NOMO-1 (cell line): ENCODE results near the gene MT2A.

Experiments
- DNase-seq, 2 experiments: peaks; one replicate each; lab custom pipeline; 2025; ENCODE audit not compliant: unreplicated experiment in 2 of 2; lab: John Stamatoyannopoulos, UW

The MT2A gene

GRCh38 chr16:56594292-56594619 is 14.1 kb upstream of the MT2A start:
- DNase-seq = no peak

- DNase-seq = peak; percentile 42 to 60
Measured at GRCh38 chr16:56600398-56600999, 7.9 kb upstream of the MT2A start.

- DNase-seq = no peak
Measured at GRCh38 chr16:56601325-56601724, 7.1 kb upstream of the MT2A start.

- DNase-seq = peak in 1 of 2 experiments; percentile 20
Measured at GRCh38 chr16:56603589-56603988, 4.8 kb upstream of the MT2A start.

GRCh38 chr16:56604966-56605365 is 3.4 kb upstream of the MT2A start:
- no peak for DNase-seq

GRCh38 chr16:56605475-56605874 is 2.9 kb upstream of the MT2A start:
- no peak for DNase-seq

GRCh38 chr16:56606071-56606475 is 2.3 kb upstream of the MT2A start:
- DNase-seq = no peak

- no peak for DNase-seq
Measured at GRCh38 chr16:56606476-56607108, 1.8 kb upstream of the MT2A start.

GRCh38 chr16:56607109-56607618 is 1.2 kb upstream of the MT2A start:
- DNase-seq = no peak

GRCh38 chr16:56607675-56608042 is 725 bp upstream of the MT2A start:
- DNase-seq = no peak

GRCh38 chr16:56608876-56609462 is 585 bp downstream of the MT2A start:
- no peak for DNase-seq

- peak; percentile 76 to 98 for DNase-seq
Measured at GRCh38 chr16:56609463-56609921, 1.1 kb downstream of the MT2A start.

GRCh38 chr16:56610017-56610608 is 1.7 kb downstream of the MT2A start:
- peak; percentile 42 to 60 for DNase-seq

GRCh38 chr16:56610609-56611111 is 2.3 kb downstream of the MT2A start:
- DNase-seq = no peak

GRCh38 chr16:56611281-56611833 is 3.0 kb downstream of the MT2A start:
- DNase-seq = no peak

- DNase-seq = no peak
Measured at GRCh38 chr16:56613706-56614105, 5.3 kb downstream of the MT2A start.

GRCh38 chr16:56614549-56614991 is 6.2 kb downstream of the MT2A start:
- DNase-seq = no peak

GRCh38 chr16:56615353-56615752 is 7.0 kb downstream of the MT2A start:
- DNase-seq = no peak

GRCh38 chr16:56616608-56617211 is 8.3 kb downstream of the MT2A start:
- no peak for DNase-seq

GRCh38 chr16:56617212-56618085 is 9.1 kb downstream of the MT2A start:
- DNase-seq = peak; percentile 29 to 62
